H9 (cell line): Measurements from ENCODE around the gene BTNL8. TPM values are rescaled to one million over a fixed set of nuclear protein-coding genes. Genes with fewer than 3 reads are reported as not detected.

ENCODE experiments used
- DNase-seq: peaks from one replicate; pipeline ENCODE4 v3.0.0-alpha.2; 2017
- H2AFZ ChIP-seq: one replicate; pipeline ENCODE4 v1.6.1; 2013; ENCODE audit warnings: mild to moderate bottlenecking, low read length, control low read depth, moderate library complexity
- H2AK5ac ChIP-seq: 2 replicates; pipeline ENCODE4 v1.6.1; 2013; ENCODE audit warnings: low read length, control low read depth, mixed read lengths; ENCODE audit not compliant: insufficient read length
- H2BK120ac ChIP-seq: one replicate; pipeline ENCODE4 v1.6.1; 2013; ENCODE audit warnings: low read depth, mild to moderate bottlenecking, low read length, control low read depth, inconsistent platforms; ENCODE audit not compliant: poor library complexity, severe bottlenecking
- H2BK12ac ChIP-seq: 2 replicates; pipeline ENCODE4 v1.6.1; 2013; ENCODE audit warnings: low read length, control low read depth, mixed read lengths, low read depth; ENCODE audit not compliant: insufficient read length
- H2BK15ac ChIP-seq: 2 replicates; pipeline ENCODE4 v1.6.1; 2013; ENCODE audit warnings: low read depth, low read length, control low read depth
- H2BK20ac ChIP-seq: one replicate; pipeline ENCODE4 v1.6.1; 2013; ENCODE audit warnings: low read depth, mild to moderate bottlenecking, low read length, control low read depth, inconsistent platforms; ENCODE audit not compliant: poor library complexity, severe bottlenecking
- H2BK5ac ChIP-seq: 2 replicates; pipeline ENCODE4 v1.6.1; 2013; ENCODE audit warnings: low read length, control low read depth, mixed read lengths; ENCODE audit not compliant: insufficient read length
- H3K14ac ChIP-seq: 2 replicates; pipeline ENCODE4 v1.6.1; 2013; ENCODE audit warnings: low read length, control low read depth; ENCODE audit not compliant: insufficient read depth
- H3K18ac ChIP-seq: 2 replicates; pipeline ENCODE4 v1.6.1; 2013; ENCODE audit warnings: low read depth, mild to moderate bottlenecking, mixed read lengths, low read length, control low read depth; ENCODE audit not compliant: insufficient read length
- H3K23ac ChIP-seq: 2 replicates; pipeline ENCODE4 v1.6.1; 2013; ENCODE audit warnings: low read length, control low read depth, mixed read lengths, low read depth; ENCODE audit not compliant: insufficient read length
- H3K23me2 ChIP-seq: 2 replicates; pipeline ENCODE4 v1.6.1; 2013; ENCODE audit warnings: low read depth, mild to moderate bottlenecking, mixed read lengths, low read length, control low read depth; ENCODE audit not compliant: insufficient read length, poor library complexity, severe bottlenecking
- H3K27ac ChIP-seq: 2 replicates; pipeline ENCODE4 v1.5.1; 2013; ENCODE audit warnings: low read length, control low read depth, mixed read lengths, low read depth; ENCODE audit not compliant: insufficient read length
- H3K27me3 ChIP-seq: 2 replicates; pipeline ENCODE4 v1.6.1; 2013; ENCODE audit warnings: low read length, control low read depth, inconsistent platforms; ENCODE audit not compliant: insufficient read depth
- H3K4ac ChIP-seq: 2 replicates; pipeline ENCODE4 v1.6.1; 2013; ENCODE audit warnings: low read depth, mild to moderate bottlenecking, control low read depth, inconsistent platforms, low read length, moderate library complexity
- H3K4me1 ChIP-seq: 2 replicates; pipeline ENCODE4 v1.6.1; 2013; ENCODE audit warnings: low read length, control low read depth, inconsistent platforms; ENCODE audit not compliant: insufficient read depth
- H3K4me2 ChIP-seq: 2 replicates; pipeline ENCODE4 v1.6.1; 2013; ENCODE audit warnings: low read length, control low read depth, mixed read lengths; ENCODE audit not compliant: insufficient read length, insufficient read depth
- H3K56ac ChIP-seq: 2 replicates; pipeline ENCODE4 v1.6.1; 2013; ENCODE audit warnings: low read depth, mild to moderate bottlenecking, mixed read lengths, low read length, control low read depth; ENCODE audit not compliant: insufficient read length
- H3K79me1 ChIP-seq: 2 replicates; pipeline ENCODE4 v1.6.1; 2013; ENCODE audit warnings: low read depth, mild to moderate bottlenecking, moderate library complexity, low read length, control low read depth, inconsistent platforms; ENCODE audit not compliant: insufficient read depth, poor library complexity, severe bottlenecking
- H3K79me2 ChIP-seq: 2 replicates; pipeline ENCODE4 v1.6.1; 2013; ENCODE audit warnings: low read length, control low read depth, inconsistent platforms; ENCODE audit not compliant: insufficient read depth
- H3K9ac ChIP-seq: 2 replicates; pipeline ENCODE4 v1.6.1; 2013; ENCODE audit warnings: low read length, control low read depth, mixed read lengths; ENCODE audit not compliant: insufficient read length; ENCODE audit errors: extremely low read depth
- H3K9me3 ChIP-seq: one replicate; pipeline ENCODE4 v1.6.1; 2013; ENCODE audit warnings: low read depth, low read length, inconsistent platforms; ENCODE audit not compliant: control insufficient read depth
- H3T11ph ChIP-seq: one replicate; pipeline ENCODE4 v1.6.1; 2013; ENCODE audit warnings: mild to moderate bottlenecking, low read length, control low read depth, inconsistent platforms
- H4K20me1 ChIP-seq: one replicate; pipeline ENCODE4 v1.6.1; 2013; ENCODE audit not compliant: control insufficient read depth, insufficient read length, insufficient read depth
- H4K5ac ChIP-seq: 2 replicates; pipeline ENCODE4 v1.6.1; 2013; ENCODE audit warnings: low read depth, mild to moderate bottlenecking, mixed read lengths, low read length, control low read depth; ENCODE audit not compliant: insufficient read length
- H4K8ac ChIP-seq: replicated peaks from 2 replicates; pipeline ENCODE4 v1.6.1; 2013; ENCODE audit warnings: low read length, control low read depth, mixed read lengths, low read depth; ENCODE audit not compliant: insufficient read length
- H4K91ac ChIP-seq: 2 replicates; pipeline ENCODE4 v1.6.1; 2013; ENCODE audit warnings: low read depth, mild to moderate bottlenecking, moderate library complexity, mixed read lengths, low read length, control low read depth; ENCODE audit not compliant: insufficient read length
- H3K27ac Mint-ChIP-seq, 3 experiments: 2 replicates in 2 of 3; 3 replicates in 1 of 3; pipeline ENCODE4 v1.8.0; 2020 to 2021; ENCODE audit warnings: mixed read lengths in 3 of 3, mild to moderate bottlenecking in 1 of 3, moderate library complexity in 1 of 3
- H3K27me3 Mint-ChIP-seq: 2 replicates; pipeline ENCODE4 v1.8.0; 2021; ENCODE audit warnings: low read depth, mild to moderate bottlenecking, moderate library complexity, mixed read lengths
- H3K36me3 Mint-ChIP-seq, 3 experiments: 2 replicates in 2 of 3; 3 replicates in 1 of 3; pipeline ENCODE4 v1.8.0; 2020 to 2021; ENCODE audit warnings: low read depth in 3 of 3, mixed read lengths in 3 of 3; ENCODE audit not compliant: insufficient read depth in 1 of 3
- H3K4me1 Mint-ChIP-seq, 2 experiments: 2 replicates each; pipeline ENCODE4 v1.8.0; 2020; ENCODE audit warnings: mixed read lengths in 2 of 2
- H3K4me3 Mint-ChIP-seq, 2 experiments: 2 replicates in 1 of 2; 3 replicates in 1 of 2; pipeline ENCODE4 v1.8.0; 2020 to 2021; ENCODE audit warnings: mild to moderate bottlenecking in 2 of 2, mixed read lengths in 2 of 2, moderate library complexity in 1 of 2
- H3K9me3 Mint-ChIP-seq, 2 experiments: 2 replicates in 1 of 2; 3 replicates in 1 of 2; pipeline ENCODE4 v1.8.0; 2020; ENCODE audit warnings: mild to moderate bottlenecking in 2 of 2, mixed read lengths in 2 of 2, moderate library complexity in 1 of 2
- whole genome bisulfite sequencing: extraction: QIAGEN DNeasy Blood & Tissue Kit; methylation state at CpG from one replicate; pipeline ENCODE4 v1.1.7; 2013; ENCODE audit warnings: missing lambda C conversion rate, low lambda C conversion rate, mixed read lengths; ENCODE audit not compliant: insufficient read length; ENCODE audit errors: extremely low coverage; 5-methylcytosine and 5-hydroxymethylcytosine counted together
- total RNA-seq: library from RNA; stranded (reverse); gene quantifications from 2 replicates; pipeline ENCODE4 v1.2.1, GENCODE V29; 2021
- TF ChIP-seq, protein P1 (sequence below): fragments of 200-600 bp; sonication (generic); conservative IDR thresholded peaks from 3 replicates; pipeline ENCODE4 v1.8.0; 2021; ENCODE audit warnings: antibody characterized with exemption, mild to moderate bottlenecking

BTNL8 gene
- total RNA-seq, 1 experiment from 2014 or later: 0.13 TPM

DNA sequence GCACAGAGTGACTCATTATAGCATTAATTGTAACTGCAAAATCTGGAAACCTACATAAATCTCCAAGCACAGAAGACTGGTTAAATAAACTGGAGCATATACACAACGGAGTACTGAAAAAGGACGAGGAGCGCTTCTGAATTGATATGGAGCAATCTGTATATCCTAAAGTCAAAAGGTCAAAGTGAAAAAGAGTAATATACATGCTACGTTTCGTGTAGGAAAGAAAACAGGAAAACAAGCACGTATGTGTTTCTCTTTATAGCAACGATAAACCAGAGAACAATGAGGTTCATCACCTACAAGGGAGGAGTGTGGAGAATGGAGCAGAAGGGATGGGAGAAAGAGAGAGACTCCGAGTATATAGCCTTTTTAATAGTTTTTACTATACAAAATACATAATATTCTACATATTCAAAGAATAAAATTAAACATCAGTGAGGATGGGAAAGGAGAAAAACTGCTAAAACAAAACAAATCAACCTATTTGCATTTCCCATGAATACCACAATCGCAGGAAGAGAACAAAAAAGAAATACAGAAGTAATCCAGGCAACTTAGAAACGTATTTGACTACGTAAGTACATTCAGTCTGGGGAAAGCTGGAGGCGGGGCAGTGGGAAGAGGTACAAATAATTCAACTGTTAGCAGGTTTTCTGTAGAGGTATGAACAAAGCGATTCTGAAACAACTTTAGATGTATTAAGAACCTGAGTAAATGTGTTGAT lies 45.7 kb upstream of the BTNL8 start:
- no peak overlapping the region for H3K4me3 Mint-ChIP-seq
- no peak overlapping the region for H2BK15ac ChIP-seq
- H3K4me1 Mint-ChIP-seq: no peaks in the 10 kb centered on the region
- H2AK5ac ChIP-seq: no peak overlapping the region
- no peak overlapping the region for H4K91ac ChIP-seq
- H3K79me2 ChIP-seq: no peaks in the 10 kb centered on the region; the same call in 1 of the 2 replicates
- H3K9me3 ChIP-seq: peaks cover 35% of the 10 kb centered on the region
- no peak overlapping the region for H3K23ac ChIP-seq
- peaks cover 88 to 89% (median 89%) of the 10 kb centered on the region in 3 experiments for H3K36me3 Mint-ChIP-seq
- H2BK20ac ChIP-seq: no peak overlapping the region
- H4K5ac ChIP-seq: no peak overlapping the region
- peaks cover 55 to 60% of the 10 kb centered on the region in 2 experiments for H3K9me3 Mint-ChIP-seq
- no peak overlapping the region for H2AFZ ChIP-seq
- no peaks in the 10 kb centered on the region for H4K20me1 ChIP-seq
- H2BK12ac ChIP-seq: no peak overlapping the region
- no peak overlapping the region for H3K14ac ChIP-seq
- H3K27ac Mint-ChIP-seq: no peak overlapping the region
- no peak overlapping the region for H4K8ac ChIP-seq
- H3K18ac ChIP-seq: no peak overlapping the region
- H3K79me1 ChIP-seq: peaks cover 14% of the 10 kb centered on the region
- no peaks in the 10 kb centered on the region for H3K4me1 ChIP-seq
- no peak overlapping the region for H3K4ac ChIP-seq
- H3K27me3 Mint-ChIP-seq: peaks cover 10% of the 10 kb centered on the region
- H2BK120ac ChIP-seq: no peak overlapping the region
- H3K27me3 ChIP-seq: no peaks in the 10 kb centered on the region
- H3K23me2 ChIP-seq: no peaks in the 10 kb centered on the region
- no peak overlapping the region for H3K27ac ChIP-seq
- H3K56ac ChIP-seq: no peak overlapping the region
- H2BK5ac ChIP-seq: no peak overlapping the region
- H3T11ph ChIP-seq: no peak overlapping the region
- no CpG with 5 or more reads among the region's 13 CpGs for WGBS
- H3K9ac ChIP-seq: no peak overlapping the region
- DNase-seq: no peak
- TF ChIP-seq, protein P1, sequence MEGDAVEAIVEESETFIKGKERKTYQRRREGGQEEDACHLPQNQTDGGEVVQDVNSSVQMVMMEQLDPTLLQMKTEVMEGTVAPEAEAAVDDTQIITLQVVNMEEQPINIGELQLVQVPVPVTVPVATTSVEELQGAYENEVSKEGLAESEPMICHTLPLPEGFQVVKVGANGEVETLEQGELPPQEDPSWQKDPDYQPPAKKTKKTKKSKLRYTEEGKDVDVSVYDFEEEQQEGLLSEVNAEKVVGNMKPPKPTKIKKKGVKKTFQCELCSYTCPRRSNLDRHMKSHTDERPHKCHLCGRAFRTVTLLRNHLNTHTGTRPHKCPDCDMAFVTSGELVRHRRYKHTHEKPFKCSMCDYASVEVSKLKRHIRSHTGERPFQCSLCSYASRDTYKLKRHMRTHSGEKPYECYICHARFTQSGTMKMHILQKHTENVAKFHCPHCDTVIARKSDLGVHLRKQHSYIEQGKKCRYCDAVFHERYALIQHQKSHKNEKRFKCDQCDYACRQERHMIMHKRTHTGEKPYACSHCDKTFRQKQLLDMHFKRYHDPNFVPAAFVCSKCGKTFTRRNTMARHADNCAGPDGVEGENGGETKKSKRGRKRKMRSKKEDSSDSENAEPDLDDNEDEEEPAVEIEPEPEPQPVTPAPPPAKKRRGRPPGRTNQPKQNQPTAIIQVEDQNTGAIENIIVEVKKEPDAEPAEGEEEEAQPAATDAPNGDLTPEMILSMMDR: no peak
- H3K4me2 ChIP-seq: no peak overlapping the region
